HCT116 (cell line): Measurements from ENCODE around the gene PXYLP1. TPM values are rescaled to one million over a fixed set of nuclear protein-coding genes. Genes with fewer than 3 reads are reported as not detected.

ENCODE experiments used
- ATAC-seq: fragments of 200-7000 bp; cut with Tn5 transposase; 2 replicates; pipeline ENCODE4 v1.9.1; 2020; ENCODE audit warnings: mild to moderate bottlenecking, moderate library complexity
- BruUV-seq: library from RNA; stranded (reverse); fragments of 400-500 nt; replicated peaks from 2 replicates; lab custom pipeline; 2021; lab: Mats Ljungman, UMichigan
- CTCF ChIA-PET: fragments of 300-600 bp; sonication (Branson Sonifier 250); formaldehyde crosslinking; loops from one replicate; lab custom pipeline; 2021; ENCODE audit warnings: antibody characterized with exemption; lab: Charles Lee
- POLR2A ChIA-PET: fragments of 300-600, 350-600 bp; sonication (Branson Sonifier 250); formaldehyde crosslinking; loops from one replicate; lab custom pipeline; 2021; ENCODE audit warnings: antibody characterized with exemption; lab: Charles Lee
- RAD21 ChIA-PET, 2 experiments: fragments of 300-600 bp; sonication (Branson Sonifier 250); formaldehyde crosslinking; loops; one replicate each; lab custom pipeline; 2023; ENCODE audit warnings: low total read pairs in 2 of 2; ENCODE audit not compliant: uncharacterized antibody in 2 of 2, unreplicated experiment in 2 of 2, low non-redundant PET in 1 of 2; lab: Charles Lee
- DNase-seq: peaks from one replicate; pipeline ENCODE4 v3.0.0-alpha.2; 2010; ENCODE audit warnings: low read depth, low spot score
- H2AFZ ChIP-seq: fragments of 200-600 bp; shearing (Covaris generic), sonication (generic); 2 replicates; pipeline ENCODE4 v1.6.1; 2017; ENCODE audit warnings: low read depth, mixed run types, mixed read lengths, antibody characterized with exemption, low read length; ENCODE audit not compliant: poor library complexity, severe bottlenecking
- H3K27ac ChIP-seq: 2 replicates; pipeline ENCODE4 v1.5.1; 2012; ENCODE audit warnings: low read depth, low read length
- H3K27me3 ChIP-seq: fragments of 200-600 bp; sonication (generic); 2 replicates; pipeline ENCODE4 v1.6.1; 2016; ENCODE audit warnings: mixed run types, low read length, mixed read lengths; ENCODE audit not compliant: insufficient read depth
- H3K36me3 ChIP-seq, 2 experiments: fragments of 200-500 bp in 1 of 2; fragments of 200-600 bp in 1 of 2; sonication (Bioruptor generic) in 1 of 2; sonication (generic) in 1 of 2; 2 replicates each; pipeline versions ENCODE4 v1.5.1 to v1.6.1; 2014 to 2016; ENCODE audit warnings: low read length in 2 of 2, inconsistent platforms in 1 of 2, mixed read lengths in 1 of 2, mixed run types in 1 of 2; ENCODE audit not compliant: insufficient read depth in 2 of 2, control insufficient read depth in 1 of 2
- H3K4me1 ChIP-seq, 2 experiments: fragments of 200-600 bp in 1 of 2; sonication (generic) in 1 of 2; 2 replicates each; pipeline versions ENCODE4 v1.5.1 to v1.6.1; 2012 to 2017; ENCODE audit warnings: low read length in 2 of 2, inconsistent platforms in 1 of 2, mild to moderate bottlenecking in 1 of 2, mixed read lengths in 1 of 2, mixed run types in 1 of 2, moderate library complexity in 1 of 2; ENCODE audit not compliant: insufficient read depth in 2 of 2, control insufficient read depth in 1 of 2
- H3K4me2 ChIP-seq: fragments of 200-600 bp; sonication (generic); 2 replicates; pipeline ENCODE4 v1.6.1; 2017; ENCODE audit warnings: mixed run types, low read length, mixed read lengths
- H3K4me3 ChIP-seq, 2 experiments: fragments of 200-600 bp in 1 of 2; sonication (generic) in 1 of 2; replicated peaks in 1 of 2; 2 replicates each; pipeline ENCODE4 v1.5.1; 2011 to 2016; ENCODE audit warnings: low read length in 2 of 2, control low read depth in 1 of 2, low read depth in 1 of 2, mild to moderate bottlenecking in 1 of 2, mixed read lengths in 1 of 2, mixed run types in 1 of 2
- H3K79me2 ChIP-seq: fragments of 200-600 bp; sonication (generic); 2 replicates; pipeline ENCODE4 v1.6.1; 2017; ENCODE audit warnings: mild to moderate bottlenecking, mixed run types, low read length, moderate library complexity, mixed read lengths; ENCODE audit not compliant: insufficient read depth
- H3K9ac ChIP-seq: fragments of 200-600 bp; sonication (generic); 2 replicates; pipeline ENCODE4 v1.6.1; 2016; ENCODE audit warnings: low read length, mixed read lengths
- H3K9me2 ChIP-seq: fragments of 200-600 bp; sonication (generic), shearing (Covaris generic); 2 replicates; pipeline ENCODE4 v1.6.1; 2017; ENCODE audit warnings: mixed run types, mild to moderate bottlenecking, moderate library complexity; ENCODE audit not compliant: insufficient read depth
- H3K9me3 ChIP-seq, 2 experiments: fragments of 200-500 bp in 1 of 2; fragments of 200-600 bp in 1 of 2; sonication (Bioruptor generic) in 1 of 2; sonication (generic) in 1 of 2; 2 replicates each; pipeline ENCODE4 v1.6.1; 2014 to 2017; ENCODE audit warnings: low read length in 2 of 2, mixed read lengths in 2 of 2, inconsistent platforms in 1 of 2, low read depth in 1 of 2, mild to moderate bottlenecking in 1 of 2, mixed run types in 1 of 2, moderate library complexity in 1 of 2; ENCODE audit not compliant: control insufficient read depth in 1 of 2, insufficient read depth in 1 of 2
- H4K20me1 ChIP-seq: fragments of 200-600 bp; sonication (generic), shearing (Covaris generic); 2 replicates; pipeline ENCODE4 v1.6.1; 2017; ENCODE audit warnings: mixed run types, mild to moderate bottlenecking, moderate library complexity; ENCODE audit not compliant: insufficient read depth
- EZH2 ChIP-seq: fragments of 200-600 bp; sonication (generic); IDR thresholded peaks from 2 replicates; pipeline ENCODE4 v1.6.1; 2017; ENCODE audit warnings: antibody characterized with exemption, mixed run types
- POLR2A ChIP-seq: IDR thresholded peaks from 2 replicates; pipeline ENCODE4 v1.7.0; 2011; ENCODE audit warnings: borderline replicate concordance; ENCODE audit not compliant: insufficient read depth, insufficient read length; ENCODE audit errors: extremely low read depth
- POLR2AphosphoS5 ChIP-seq: IDR thresholded peaks from 2 replicates; pipeline ENCODE4 v1.6.1; 2011; ENCODE audit warnings: mild to moderate bottlenecking, low read depth, low read length, moderate library complexity
- RAD21 ChIP-seq: IDR thresholded peaks from 2 replicates; pipeline ENCODE4 v1.6.1; 2012; ENCODE audit warnings: low read depth, mild to moderate bottlenecking
- SP1 ChIP-seq: IDR thresholded peaks from 2 replicates; pipeline ENCODE4 v1.6.1; 2012; ENCODE audit warnings: low read depth
- TCF7L2 ChIP-seq: IDR thresholded peaks from 2 replicates; pipeline ENCODE4 v1.7.0; 2011; ENCODE audit warnings: borderline replicate concordance, inconsistent platforms; ENCODE audit not compliant: insufficient read depth, insufficient read length; ENCODE audit errors: extremely low read depth
- ZFX ChIP-seq: fragments of 450-650 bp; IDR thresholded peaks from 2 replicates; pipeline ENCODE4 v1.6.1; 2017
- ZNF274 ChIP-seq: fragments of 200-500 bp; sonication (Bioruptor generic); IDR thresholded peaks from 2 replicates; pipeline ENCODE4 v1.6.1; 2014; ENCODE audit warnings: mild to moderate bottlenecking, low read depth, low read length, inconsistent platforms
- intact Hi-C: fragments of 100-400 bp; cut with micrococcal nuclease; formaldehyde crosslinking; loops from 2 replicates; pipeline ENCODE4 v1.10.0; 2022
- total RNA-seq: library from RNA; stranded (reverse); gene quantifications from one replicate; pipeline ENCODE4 v1.2.1, GENCODE V29; 2021; ENCODE audit not compliant: unreplicated experiment
- TF ChIP-seq, protein P1 (sequence below): IDR thresholded peaks from 2 replicates; pipeline ENCODE4 v1.6.1; 2012; ENCODE audit warnings: low read depth
- TF ChIP-seq, protein P2 (sequence below): IDR thresholded peaks from 2 replicates; pipeline ENCODE4 v1.6.1; 2012

The PXYLP1 gene
- total RNA-seq, 1 experiment from 2014 or later: 15.3 TPM

DNA sequence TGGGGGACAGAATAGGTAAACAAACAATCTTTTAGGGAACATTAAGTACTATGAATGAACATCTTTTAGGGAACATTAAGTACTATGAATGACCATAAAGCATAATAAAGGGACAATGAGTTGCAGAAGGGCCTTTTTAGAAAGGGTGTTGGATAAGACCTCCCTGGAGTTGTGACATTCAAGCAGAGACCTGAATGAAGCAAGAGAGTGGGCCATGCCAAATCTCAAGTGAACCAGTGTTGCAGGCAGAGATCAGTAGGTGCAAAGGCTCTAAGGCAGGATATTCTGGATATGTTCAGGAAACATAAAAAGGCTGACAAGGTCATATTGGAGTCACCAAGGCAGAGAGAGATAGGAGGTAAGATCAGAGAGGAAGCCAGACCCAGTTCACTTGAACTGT is 107.3 kb downstream of the PXYLP1 start:
- Histone ChIP-seq H3K79me2 (no peaks in the 10 kb centered on the region), H3K4me2 (no peak overlapping the region), H2AFZ (no peak overlapping the region), H3K9me3 (no peaks in the 10 kb centered on the region), H3K27me3 (no peaks in the 10 kb centered on the region), H3K27ac (no peak overlapping the region), H3K4me1 (no peaks in the 10 kb centered on the region), H3K9ac (no peak overlapping the region), H3K36me3 (no peaks in the 10 kb centered on the region), H4K20me1 (no peaks in the 10 kb centered on the region), H3K9me2 (no peaks in the 10 kb centered on the region), H3K4me3 (no peak overlapping the region)
- DNase-seq: no peak
- intact Hi-C loops: no loop called here
- TF ChIP-seq, protein P1, sequence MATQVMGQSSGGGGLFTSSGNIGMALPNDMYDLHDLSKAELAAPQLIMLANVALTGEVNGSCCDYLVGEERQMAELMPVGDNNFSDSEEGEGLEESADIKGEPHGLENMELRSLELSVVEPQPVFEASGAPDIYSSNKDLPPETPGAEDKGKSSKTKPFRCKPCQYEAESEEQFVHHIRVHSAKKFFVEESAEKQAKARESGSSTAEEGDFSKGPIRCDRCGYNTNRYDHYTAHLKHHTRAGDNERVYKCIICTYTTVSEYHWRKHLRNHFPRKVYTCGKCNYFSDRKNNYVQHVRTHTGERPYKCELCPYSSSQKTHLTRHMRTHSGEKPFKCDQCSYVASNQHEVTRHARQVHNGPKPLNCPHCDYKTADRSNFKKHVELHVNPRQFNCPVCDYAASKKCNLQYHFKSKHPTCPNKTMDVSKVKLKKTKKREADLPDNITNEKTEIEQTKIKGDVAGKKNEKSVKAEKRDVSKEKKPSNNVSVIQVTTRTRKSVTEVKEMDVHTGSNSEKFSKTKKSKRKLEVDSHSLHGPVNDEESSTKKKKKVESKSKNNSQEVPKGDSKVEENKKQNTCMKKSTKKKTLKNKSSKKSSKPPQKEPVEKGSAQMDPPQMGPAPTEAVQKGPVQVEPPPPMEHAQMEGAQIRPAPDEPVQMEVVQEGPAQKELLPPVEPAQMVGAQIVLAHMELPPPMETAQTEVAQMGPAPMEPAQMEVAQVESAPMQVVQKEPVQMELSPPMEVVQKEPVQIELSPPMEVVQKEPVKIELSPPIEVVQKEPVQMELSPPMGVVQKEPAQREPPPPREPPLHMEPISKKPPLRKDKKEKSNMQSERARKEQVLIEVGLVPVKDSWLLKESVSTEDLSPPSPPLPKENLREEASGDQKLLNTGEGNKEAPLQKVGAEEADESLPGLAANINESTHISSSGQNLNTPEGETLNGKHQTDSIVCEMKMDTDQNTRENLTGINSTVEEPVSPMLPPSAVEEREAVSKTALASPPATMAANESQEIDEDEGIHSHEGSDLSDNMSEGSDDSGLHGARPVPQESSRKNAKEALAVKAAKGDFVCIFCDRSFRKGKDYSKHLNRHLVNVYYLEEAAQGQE: no peak
- no peak for TF ChIP-seq POLR2AphosphoS5
- no peak for TF ChIP-seq POLR2A
- TF ChIP-seq SP1: no peak
- no peak for TF ChIP-seq TCF7L2
- TF ChIP-seq, protein P2, sequence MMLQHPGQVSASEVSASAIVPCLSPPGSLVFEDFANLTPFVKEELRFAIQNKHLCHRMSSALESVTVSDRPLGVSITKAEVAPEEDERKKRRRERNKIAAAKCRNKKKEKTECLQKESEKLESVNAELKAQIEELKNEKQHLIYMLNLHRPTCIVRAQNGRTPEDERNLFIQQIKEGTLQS: no peak
- no peak for TF ChIP-seq ZNF274
- no peak for TF ChIP-seq EZH2
- TF ChIP-seq RAD21: no peak
- no peak for TF ChIP-seq ZFX
- ChIA-PET RAD21 (no interaction called here), POLR2A (no interaction called here), CTCF (no interaction called here)
- BruUV-seq: no TSS peak
- ATAC-seq: no peak
